Activated CD4-positive, CD25-positive, alpha-beta regulatory T cell treated with anti-CD3 and anti-CD28 coated beads, Interleukin-2, amount 50 U/mL, for 16 hours (primary cell): ENCODE data around the gene LRMDA.

ENCODE experiments used
- DNase-seq: peaks from one replicate; pipeline ENCODE4 v3.0.0-alpha.2; 2020; ENCODE audit warnings: low read depth, low spot score

Gene LRMDA

GRCh38 chr10:76333796-76334195 is 902.4 kb downstream of the LRMDA start:
- no peak for DNase-seq

- DNase-seq, result no peak
Observed at GRCh38 chr10:76334255-76334654, 902.8 kb downstream of the LRMDA start.

- DNase-seq, result no peak
Observed at GRCh38 chr10:76336213-76336963, 905.0 kb downstream of the LRMDA start.

GRCh38 chr10:76337641-76338040 is 906.2 kb downstream of the LRMDA start:
- DNase-seq, result no peak

- no peak for DNase-seq
Observed at GRCh38 chr10:76338187-76338586, 906.8 kb downstream of the LRMDA start.

- DNase-seq, result no peak
Observed at GRCh38 chr10:76341740-76342139, 910.3 kb downstream of the LRMDA start.

- no peak for DNase-seq
Observed at GRCh38 chr10:76342996-76343395, 911.6 kb downstream of the LRMDA start.

- no peak for DNase-seq
Observed at GRCh38 chr10:76347832-76348231, 916.4 kb downstream of the LRMDA start.

GRCh38 chr10:76350583-76350982 is 919.2 kb downstream of the LRMDA start:
- DNase-seq, result no peak

- DNase-seq, result no peak
Observed at GRCh38 chr10:76352300-76352699, 920.9 kb downstream of the LRMDA start.

- no peak for DNase-seq
Observed at GRCh38 chr10:76353237-76353851, 921.9 kb downstream of the LRMDA start.

- DNase-seq, result no peak
Observed at GRCh38 chr10:76354212-76354738, 922.9 kb downstream of the LRMDA start.

- no peak for DNase-seq
Observed at GRCh38 chr10:76354921-76355320, 923.5 kb downstream of the LRMDA start.

GRCh38 chr10:76356557-76356956 is 925.1 kb downstream of the LRMDA start:
- DNase-seq, result no peak

GRCh38 chr10:76357726-76358415 is 926.4 kb downstream of the LRMDA start:
- DNase-seq, result no peak

GRCh38 chr10:76358743-76359395 is 927.4 kb downstream of the LRMDA start:
- DNase-seq, result no peak

- DNase-seq, result no peak
Observed at GRCh38 chr10:76375761-76376160, 944.3 kb downstream of the LRMDA start.

- DNase-seq, result no peak
Observed at GRCh38 chr10:76382381-76382851, 951.0 kb downstream of the LRMDA start.

GRCh38 chr10:76388321-76389023 is 957.0 kb downstream of the LRMDA start:
- no peak for DNase-seq

GRCh38 chr10:76393875-76394706 is 962.7 kb downstream of the LRMDA start:
- no peak for DNase-seq
